ENCODE measurements around the gene MSRB1.

MSRB1 gene, protein sequence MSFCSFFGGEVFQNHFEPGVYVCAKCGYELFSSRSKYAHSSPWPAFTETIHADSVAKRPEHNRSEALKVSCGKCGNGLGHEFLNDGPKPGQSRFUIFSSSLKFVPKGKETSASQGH

DNA sequence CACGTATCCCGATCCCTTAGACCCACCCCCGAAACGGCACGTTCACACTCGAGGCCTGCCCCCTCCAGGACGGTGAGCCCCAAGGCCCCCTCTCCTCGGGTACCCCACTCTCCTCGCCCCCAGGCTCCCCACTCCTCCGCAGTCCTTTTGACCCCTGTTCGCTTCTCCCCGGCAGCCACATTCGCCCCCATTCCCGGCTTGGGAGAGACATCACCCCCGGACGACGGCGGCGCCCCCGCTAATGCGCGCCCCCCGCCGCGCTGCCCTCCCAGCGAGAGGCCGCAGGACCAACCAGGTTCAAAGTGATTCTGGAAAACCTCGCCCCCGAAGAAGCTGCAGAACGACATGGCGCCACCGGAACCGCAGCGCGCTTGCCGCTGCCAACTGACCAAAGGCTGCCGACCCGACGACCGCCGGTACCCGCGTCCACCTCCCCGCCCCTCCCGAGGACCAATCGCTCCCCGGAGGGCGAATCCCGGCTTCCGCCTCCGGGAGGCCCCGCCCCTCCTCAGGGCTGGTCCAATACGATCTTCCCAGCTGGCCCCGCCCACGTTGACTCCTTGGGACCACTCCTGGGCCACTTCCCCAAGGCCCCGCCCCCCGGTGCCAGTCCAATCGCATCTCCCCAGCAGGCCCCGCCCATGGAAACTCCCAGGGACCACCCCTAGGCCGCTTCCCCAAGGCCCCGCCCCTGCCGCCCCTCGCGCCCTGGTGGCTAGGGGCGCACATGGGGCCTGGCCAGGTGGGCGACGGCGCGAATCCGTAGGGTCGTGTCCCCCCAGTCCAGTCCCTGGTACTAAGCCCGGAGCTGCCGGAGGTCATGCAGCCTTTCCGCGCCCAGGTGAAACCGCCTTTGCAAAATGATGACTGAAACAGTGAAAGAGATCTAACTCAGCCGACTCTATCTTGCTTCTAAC is at the start of gene MSRB1:
Gene MSRB1 (minus strand): TSS at position 390 of the 917 bp plus-strand sequence. CDS start 43 bp downstream, at position 347.
- peak; percentile 100 for DNase-seq

DNA sequence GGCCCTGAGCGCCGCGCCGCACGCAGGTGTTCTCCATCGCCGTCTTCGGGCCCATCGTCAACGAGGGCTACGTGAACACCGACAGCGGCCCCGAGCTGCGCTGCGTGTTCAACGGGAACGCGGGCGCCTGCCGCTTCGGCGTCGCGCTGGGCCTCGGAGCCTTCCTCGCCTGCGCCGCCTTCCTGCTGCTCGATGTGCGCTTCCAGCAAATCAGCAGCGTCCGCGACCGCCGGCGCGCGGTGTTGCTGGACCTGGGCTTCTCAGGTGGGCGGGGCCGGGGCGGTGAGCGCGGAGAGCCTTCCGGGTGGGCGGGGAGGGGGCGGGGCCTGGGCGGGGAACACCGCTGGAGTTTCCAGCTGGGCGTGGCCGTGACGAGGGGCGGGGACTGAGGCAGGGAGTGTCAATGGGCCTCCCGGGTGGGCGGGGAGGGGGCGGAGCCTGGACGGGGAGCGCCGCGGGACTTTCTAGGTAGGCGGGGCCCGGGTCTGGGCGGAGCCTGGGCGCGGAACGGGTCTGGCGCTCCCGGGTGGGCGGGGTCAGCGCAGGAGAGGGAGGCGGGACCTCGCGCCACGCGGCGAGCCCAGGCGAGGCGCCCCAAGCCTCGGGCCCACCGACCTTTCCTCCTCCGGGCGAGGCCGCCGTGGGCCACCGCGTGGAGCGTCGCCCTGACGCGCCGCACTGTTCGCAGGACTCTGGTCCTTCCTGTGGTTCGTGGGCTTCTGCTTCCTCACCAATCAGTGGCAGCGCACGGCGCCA is 49.1 kb upstream of the MSRB1 start:
- DNase-seq = peak; percentile 98

DNA sequence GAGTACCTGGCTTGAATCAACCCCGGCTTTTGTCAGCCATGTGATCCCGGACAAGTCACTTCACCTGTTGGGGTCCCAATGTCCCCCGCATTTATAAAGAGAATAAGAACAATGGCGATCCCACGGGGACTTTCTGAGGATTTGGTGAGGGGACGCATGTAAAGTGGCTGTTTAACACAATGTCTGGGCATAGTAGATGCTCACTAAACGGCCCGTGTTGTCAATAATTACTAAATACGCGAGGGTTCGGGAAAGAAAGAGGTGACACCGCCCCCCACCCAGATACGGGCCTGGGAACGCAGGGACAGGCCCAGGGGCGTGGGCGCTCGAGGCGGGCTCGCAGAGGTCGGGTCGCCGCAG is 48.6 kb upstream of the MSRB1 start:
- no peak for DNase-seq

DNA sequence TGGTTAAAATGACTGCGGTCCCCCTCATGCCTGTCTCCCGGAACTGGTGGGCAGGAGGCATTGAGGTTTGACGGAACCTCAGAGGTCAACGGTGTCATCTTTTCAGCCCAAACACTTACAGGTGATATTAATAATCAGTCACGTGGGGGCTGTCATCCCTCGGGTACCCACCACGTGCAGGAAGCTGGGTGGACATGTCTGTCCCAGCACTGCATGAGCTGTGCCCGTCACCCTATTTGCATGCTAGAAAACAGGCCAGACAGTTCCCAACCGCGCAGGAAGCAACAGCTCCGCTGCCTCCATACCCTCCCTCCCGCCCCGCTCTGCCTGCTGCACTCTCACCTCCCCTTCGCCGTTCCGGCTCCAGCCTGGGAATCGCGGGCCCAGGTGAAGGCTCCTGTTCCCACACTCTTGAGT is 48.1 kb upstream of the MSRB1 start:
- DNase-seq = peak; percentile 47

DNA sequence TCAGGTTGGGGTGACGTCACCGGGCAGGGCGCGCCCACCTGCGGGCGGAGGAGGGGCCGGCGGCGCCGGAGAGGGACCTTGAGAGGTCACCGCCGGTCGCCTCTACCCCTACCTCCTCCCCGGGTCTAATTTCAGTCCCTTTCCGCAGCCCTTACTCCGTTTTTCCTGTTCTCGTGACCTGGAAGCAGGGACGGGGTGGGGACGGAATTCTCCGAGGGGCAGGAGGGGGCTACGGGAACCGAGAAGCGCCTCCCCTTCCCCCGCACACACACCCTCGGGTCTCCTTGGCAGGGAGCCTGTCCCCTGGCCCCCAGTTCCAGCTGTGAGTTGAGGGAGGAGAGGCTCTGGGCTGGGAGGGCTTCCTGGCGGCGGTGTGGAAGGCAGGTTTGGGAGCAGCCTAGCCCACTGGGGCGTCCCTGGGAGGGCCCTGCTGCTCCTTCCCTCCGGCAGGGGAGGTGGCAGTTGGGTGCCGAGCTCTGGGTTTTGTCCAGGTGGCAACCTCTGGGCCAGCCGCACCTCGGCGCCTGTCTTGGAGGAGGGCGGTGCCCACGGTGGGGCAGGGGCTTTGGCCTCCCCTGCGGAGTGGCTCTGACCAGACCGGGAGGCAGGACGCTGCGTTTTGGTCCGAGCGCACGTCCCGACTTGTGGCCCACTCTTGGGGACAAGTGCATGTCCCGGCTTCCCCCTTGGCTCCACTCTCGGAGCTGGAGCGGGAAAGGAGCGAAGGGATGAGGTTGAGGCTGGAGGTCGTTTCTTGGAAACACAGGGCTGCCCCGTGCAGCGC is 47.5 kb upstream of the MSRB1 start:
- no peak for DNase-seq

DNA sequence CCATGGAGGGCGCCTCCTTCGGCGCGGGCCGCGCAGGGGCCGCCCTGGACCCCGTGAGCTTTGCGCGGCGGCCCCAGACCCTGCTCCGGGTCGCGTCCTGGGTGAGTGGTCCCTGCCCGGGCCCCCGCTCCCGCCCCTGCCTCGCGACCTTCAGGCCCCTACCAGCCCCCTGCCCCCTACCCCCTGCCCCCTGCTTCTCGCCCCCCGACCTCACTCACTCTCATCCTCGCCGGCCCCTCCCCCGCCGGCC is 47.0 kb upstream of the MSRB1 start:
- no peak for DNase-seq

DNA sequence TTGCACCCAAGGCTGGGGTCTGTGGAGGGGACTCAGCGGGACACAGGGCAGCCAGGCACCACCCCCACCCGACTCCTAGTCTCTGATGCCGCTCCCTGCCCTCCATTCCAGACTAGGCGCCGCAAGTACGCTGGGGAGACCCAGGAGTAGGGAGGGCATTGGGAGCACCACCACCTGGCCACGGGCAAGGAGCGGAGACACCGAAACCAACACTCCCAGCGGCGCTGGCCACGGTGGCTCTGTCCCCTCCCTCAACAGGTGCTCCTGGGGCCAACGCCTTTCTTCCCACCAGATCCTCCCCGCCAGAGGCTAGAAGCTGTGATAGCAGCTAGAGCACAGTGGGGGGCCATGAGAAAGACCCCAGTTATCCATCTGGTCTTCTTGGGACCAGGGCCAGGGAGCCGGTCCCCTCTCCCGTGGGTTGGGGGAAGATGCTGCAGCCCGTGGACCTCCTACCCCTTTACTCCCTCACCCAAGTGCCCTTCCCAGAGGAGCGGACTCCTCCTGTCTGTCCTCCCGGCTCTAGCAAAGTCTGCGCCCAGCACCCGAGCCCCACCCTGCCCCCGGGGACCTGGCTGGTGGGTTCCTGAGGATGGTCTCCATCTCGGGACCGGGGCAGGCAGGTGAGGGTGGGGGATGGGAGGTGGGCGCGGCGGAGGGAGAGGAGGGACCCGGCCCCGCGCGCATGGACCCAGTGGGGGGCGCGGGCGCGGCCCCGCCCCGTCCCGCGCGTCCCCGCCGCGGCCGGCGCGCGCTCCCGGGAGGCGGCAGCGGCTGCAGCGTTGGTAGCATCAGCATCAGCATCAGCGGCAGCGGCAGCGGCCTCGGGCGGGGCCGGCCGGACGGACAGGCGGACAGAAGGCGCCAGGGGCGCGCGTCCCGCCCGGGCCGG is 46.5 kb upstream of the MSRB1 start, which contains the start of gene SYNGR3:
Gene SYNGR3 (plus strand): TSS at position 762 of the 892 bp plus-strand sequence. CDS start 133 bp downstream, outside the sequence.
- no peak for DNase-seq

DNA sequence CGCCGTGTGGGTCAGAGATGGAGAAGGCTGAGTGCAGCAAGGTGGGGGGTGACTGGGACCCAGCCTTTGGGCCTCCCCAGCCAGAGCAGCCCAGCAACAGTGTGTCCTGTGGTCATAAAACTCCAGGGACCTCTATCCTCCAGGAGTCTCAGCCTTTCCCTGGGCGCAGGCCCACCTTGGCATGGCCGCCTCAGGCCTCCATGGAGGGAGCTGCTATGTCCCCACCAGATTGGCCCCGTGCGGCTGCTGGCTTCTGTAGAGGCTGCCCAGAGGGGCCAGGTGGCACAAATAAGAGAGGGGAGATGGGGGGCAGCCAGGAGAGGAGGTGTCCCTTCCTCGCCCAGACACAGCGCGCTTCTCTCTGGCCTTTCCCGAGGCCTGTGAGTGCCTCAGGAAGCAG is 44.2 kb upstream of the MSRB1 start:
- no peak for DNase-seq

DNA sequence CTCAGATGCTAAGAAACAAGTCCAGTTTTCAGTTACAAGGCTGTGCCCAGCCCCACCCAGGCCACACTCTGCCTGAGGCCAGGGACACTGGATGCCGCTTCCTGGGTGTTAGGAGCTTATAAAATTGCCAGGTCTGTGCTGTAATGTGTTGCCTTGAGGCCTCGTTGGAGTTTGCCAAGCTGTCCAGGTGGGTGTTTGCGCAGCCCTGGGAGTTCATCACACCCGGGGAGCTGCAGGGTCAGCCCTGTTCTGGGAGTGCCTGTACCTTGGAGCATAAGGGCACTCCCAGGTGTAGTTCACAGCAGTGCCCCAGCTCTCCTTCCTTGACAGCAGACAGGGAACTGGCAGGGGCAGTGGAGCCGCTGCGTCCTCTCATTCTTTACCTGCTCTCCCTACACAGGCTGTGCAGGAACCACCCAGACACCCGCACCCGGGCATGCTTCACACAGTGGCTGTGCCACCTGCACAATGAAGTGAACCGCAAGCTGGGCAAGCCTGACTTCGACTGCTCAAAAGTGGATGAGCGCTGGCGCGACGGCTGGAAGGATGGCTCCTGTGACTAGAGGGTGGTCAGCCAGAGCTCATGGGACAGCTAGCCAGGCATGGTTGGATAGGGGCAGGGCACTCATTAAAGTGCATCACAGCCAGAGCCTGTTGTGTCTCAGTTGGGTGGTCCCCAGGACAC is 42.6 kb upstream of the MSRB1 start:
- DNase-seq = no peak

DNA sequence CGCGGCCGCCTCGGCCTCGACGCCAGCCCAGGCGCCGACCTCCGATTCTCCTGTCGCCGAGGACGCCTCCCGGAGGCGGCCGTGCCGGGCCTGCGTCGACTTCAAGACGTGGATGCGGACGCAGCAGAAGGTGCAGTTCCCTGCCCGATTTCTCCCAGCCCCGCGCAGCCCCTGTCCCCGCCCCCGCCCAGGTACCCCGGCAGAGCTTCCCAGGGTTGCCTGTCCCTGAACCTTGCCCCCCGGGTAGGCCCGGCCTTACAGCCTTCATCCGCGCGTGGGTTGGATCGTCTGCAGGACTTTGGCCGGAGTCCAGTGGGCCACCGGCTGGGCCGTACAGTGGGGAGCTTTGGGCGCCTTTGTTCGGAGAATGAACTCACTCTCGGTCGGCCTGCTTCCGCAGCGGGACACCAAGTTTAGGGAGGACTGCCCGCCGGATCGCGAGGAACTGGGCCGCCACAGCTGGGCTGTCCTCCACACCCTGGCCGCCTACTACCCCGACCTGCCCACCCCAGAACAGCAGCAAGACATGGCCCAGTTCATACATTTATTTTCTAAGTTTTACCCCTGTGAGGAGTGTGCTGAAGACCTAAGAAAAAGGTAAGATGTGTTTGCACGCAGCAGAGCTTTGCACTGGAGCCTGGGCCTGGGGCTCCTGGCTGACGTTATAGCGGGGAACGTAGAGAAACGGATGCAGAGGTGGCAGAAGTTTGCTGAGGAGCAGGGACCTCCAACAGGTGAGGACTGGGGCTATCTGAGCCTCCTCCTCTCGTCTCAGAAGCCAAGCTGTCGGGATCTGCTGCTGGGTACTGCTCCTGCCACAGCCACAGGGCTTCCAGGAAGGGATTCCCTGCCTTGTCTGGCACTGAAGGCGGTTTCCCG is 41.6 kb upstream of the MSRB1 start:
- DNase-seq = no peak

DNA sequence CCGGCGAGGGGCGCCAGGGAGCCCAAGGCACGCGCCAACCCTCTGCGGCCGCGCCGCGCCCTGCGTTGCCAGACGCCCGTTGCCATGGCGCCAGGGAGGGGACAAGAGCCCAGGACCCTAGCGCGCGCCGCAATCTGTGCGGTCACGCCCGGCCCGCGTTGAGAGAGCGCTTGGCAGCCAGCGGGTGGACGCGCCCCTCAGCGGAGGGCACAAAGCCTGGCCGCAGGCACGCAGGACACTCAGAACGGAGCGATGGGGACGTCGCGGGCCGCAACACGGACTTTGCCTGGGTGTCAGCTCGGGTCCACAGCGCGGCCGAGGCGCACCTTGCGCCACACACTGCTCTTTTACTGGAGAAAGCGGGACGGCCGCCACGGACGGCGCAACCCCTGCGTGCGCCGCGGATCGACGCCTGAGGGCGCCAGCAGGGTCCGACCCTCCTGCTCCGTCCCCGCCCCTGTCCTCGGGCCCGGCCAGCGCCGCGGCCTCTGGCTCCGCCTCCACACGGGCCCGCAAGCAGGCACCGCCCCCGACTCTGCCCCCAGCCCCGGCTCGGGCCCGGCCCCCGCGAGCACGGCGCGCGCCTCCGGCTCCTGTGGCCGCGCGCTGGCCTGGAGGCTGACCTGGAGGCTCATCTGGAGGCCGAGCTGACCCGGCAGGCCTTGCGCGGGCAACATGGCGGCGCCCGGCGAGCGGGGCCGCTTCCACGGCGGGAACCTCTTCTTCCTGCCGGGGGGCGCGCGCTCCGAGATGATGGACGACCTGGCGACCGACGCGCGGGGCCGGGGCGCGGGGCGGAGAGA is 40.7 kb upstream of the MSRB1 start, which contains the start of gene GFER:
Gene GFER (plus strand): TSS at position 650 of the 803 bp plus-strand sequence. CDS start 26 bp downstream, at position 676.
- DNase-seq = peak; percentile 70

DNA sequence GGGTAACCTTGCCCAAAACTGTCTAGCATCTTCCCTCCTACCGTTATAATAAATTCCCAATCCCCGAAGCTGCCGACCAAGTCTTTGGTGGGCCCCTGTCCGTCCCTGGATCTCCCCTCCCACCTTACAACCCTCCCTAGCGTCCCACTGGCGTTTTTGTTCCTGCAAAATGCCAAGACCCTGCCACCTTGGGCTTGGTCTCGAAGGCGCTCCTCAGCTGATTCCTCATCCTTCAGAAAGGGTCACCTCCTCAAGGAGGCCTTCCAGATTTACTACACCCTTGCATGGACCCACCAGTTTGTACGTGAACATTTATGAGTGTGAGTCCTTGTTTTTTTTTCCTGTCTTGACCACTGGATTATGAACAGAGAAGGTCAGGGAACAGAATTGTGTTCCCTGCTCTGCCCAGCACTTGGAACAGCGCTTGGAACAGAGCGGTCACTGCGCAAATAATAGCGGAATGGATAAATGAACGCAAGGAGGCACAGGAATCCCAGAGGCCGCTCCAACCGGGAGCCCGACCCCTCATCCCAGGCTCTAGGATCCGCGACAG is 40.1 kb upstream of the MSRB1 start:
- no peak for DNase-seq

DNA sequence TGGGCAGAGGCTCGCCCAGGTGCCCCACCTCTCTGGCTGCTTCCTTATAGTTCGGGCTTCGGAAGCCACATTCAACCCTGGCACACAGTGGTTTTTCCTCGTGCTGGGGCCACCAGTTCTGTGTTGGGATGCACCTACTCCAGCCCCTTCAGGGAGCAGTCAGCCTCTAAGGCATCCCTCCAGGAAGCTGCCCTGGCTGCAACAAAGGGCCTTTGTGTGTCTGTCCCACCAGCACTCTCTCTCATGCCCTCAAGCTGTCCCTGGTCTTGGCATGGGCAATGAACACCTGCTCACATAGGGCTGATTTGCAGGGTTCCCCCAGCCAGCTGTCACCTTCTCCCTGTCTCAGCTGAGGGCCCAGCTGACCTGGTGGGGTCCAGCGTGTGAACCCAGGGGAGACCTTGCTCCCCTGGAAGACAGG is 39.0 kb upstream of the MSRB1 start:
- no peak for DNase-seq

DNA sequence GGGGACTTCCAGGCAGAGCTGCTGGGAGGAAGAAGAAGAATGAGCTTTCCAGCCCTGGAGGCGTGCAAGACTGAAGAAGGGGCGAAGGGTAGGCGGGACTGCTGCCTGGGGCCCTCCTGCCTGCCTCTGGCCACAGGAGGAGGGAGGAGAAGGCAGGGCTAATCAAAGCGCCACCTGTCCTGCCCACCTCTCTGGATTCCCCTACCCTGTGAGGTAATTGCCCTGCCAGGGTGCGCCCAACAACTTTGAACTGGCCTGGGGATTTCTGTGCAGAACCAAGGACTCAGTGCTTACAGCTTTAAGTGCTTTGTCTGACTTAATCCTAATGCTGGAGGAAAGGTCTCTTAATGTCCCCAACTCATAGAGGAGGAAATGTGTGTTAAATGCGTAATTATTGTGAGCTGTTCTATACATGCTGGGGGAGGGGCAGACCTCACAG is 38.4 kb upstream of the MSRB1 start, which contains the start of gene NOXO1:
Gene NOXO1 (minus strand): TSS at position 72 of the 439 bp plus-strand sequence. CDS start 290 bp downstream, outside the sequence.
- DNase-seq = no peak

DNA sequence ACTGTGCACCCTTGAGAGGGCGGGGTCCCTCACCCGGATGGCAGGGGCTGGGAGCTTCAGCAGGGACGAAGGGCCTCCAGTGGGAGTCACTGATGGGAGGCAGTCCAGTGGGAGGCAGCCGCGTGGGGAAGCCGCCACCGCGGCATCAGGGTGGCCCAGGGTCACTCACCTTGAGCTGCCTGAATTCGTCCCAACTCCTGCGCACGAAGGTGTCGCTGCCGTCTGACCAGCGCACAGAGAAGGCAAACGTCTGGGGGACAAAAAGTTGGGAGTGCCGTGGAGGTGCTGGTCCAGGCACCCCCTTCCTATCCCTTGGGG is 37.7 kb upstream of the MSRB1 start:
- no peak for DNase-seq

DNA sequence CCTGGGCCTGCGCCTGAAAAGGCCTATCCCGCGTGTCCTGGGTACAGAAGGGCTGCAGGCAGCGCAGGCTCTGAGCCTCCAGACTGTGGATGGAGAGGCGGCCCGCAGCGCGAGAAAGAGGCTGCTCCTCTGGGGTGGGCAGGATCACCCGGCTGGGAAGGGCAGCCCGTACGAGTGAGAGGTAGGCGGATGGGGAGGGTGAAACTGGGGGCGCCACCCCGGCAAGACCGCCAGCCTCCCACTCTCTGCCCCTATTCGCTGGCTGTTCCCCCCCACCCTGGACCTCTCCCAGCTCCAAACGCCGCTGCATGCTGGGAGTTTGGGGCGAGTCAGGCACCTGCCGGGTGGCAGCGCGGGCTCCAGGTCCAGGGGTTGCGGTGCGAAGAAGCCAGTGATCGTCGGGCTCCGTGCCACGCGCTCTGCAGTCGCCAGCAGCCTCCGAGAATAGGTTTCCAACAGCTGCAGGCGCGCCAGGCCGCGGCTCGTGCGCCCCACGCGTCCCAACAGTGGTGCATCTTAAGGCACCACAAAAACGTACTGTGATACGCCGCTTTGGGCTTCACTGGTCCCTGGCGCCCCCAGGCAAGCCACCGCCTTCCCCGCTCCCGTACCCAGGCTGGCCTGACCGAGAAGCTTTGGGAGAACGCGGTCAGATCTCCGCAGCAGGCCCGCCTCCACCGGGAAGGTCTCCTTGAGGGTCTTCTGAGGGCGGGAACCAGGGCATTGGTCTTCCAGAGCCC is 37.2 kb upstream of the MSRB1 start:
- no peak for DNase-seq

DNA sequence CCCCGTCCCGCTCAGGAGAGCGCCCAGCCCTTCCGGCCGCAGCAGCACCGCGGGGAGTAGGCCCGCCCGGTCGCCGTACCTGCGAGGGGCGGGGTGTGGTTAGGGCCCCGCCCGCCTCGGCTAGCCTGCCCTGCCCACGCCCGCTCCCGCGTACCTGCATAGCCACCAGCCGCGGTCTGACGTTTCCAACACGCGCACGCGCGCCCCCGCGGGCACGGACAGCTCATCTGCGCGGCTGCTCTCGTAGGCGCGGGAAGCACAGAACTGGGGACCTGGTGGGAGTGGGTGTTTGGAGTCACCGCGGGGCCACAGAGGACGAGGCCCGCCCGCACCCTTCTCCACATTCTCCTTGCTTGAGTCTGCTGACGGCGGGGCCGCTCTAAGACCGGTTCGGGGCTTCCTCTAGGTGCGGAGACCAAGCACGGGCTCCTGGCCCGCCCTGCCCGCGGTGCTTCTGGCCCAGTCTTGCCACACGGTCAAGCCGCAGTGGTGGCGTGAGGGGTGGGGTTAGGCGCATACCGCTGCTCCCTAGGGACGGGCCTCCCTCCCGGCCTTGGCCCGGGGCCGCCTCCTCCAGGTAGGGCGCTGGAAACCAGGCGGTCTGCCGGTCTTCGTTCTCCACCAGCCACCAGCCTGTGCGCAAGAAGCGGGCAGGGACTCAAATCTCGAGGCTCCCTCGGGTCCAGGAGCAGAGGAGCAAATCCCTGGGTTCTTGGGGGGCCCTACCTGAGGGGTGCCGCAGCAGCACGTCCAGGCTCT is 36.5 kb upstream of the MSRB1 start:
- DNase-seq = peak; percentile 40
